ENCODE results near the gene HAUS7.

DNA sequence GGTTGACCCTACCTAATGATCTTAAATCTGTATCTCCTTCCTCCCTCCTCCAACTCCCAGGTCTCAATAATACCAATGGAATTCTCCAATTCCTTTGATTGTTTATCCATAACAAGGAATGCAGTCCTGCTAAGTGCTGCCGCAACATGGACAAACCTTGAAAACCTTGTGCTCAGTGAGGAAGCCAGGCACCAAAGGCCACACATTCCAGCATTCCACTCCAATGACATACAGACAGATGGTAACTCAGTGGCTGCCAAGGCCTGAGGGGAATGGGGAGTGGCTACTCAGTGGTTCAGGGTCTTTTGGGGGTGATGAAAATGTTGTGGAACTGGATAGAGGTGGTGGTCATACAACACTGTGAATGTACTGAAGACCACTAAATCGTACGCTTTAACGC is 10.4 kb downstream of the HAUS7 start:
- TF ChIP-seq, protein P1, sequence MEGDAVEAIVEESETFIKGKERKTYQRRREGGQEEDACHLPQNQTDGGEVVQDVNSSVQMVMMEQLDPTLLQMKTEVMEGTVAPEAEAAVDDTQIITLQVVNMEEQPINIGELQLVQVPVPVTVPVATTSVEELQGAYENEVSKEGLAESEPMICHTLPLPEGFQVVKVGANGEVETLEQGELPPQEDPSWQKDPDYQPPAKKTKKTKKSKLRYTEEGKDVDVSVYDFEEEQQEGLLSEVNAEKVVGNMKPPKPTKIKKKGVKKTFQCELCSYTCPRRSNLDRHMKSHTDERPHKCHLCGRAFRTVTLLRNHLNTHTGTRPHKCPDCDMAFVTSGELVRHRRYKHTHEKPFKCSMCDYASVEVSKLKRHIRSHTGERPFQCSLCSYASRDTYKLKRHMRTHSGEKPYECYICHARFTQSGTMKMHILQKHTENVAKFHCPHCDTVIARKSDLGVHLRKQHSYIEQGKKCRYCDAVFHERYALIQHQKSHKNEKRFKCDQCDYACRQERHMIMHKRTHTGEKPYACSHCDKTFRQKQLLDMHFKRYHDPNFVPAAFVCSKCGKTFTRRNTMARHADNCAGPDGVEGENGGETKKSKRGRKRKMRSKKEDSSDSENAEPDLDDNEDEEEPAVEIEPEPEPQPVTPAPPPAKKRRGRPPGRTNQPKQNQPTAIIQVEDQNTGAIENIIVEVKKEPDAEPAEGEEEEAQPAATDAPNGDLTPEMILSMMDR (conservative IDR thresholded peaks at IDR 0.05; ENCODE audit: low read length), result no peak
- no peak for TF ChIP-seq EZH2phosphoT487 (IDR thresholded peaks at IDR 0.05; ENCODE audit: borderline replicate concordance)

Data from Loucy (cell line).